NCI-H748 (cell line): ENCODE data around the gene MRGPRD.
"Not testable (repeated sequence)": the region's sequence is repeated elsewhere in the genome, so short reads cannot be mapped to it uniquely, and the experiment has no call there.

Experiments used
- DNase-seq: peaks from one replicate; lab custom pipeline; 2025; ENCODE audit not compliant: unreplicated experiment; lab: John Stamatoyannopoulos, UW

Gene MRGPRD

GRCh38 chr11:69005631-69006368 lies 25.0 kb upstream of the MRGPRD start:
- no peak for DNase-seq

- DNase-seq = no peak
These were observed 24.4 kb upstream of the MRGPRD start for GRCh38 chr11:69005183-69005630.

- DNase-seq = no peak
These were observed 23.8 kb upstream of the MRGPRD start for GRCh38 chr11:69004411-69005182.

GRCh38 chr11:69003866-69004367 lies 23.1 kb upstream of the MRGPRD start:
- DNase-seq = no peak

GRCh38 chr11:69003301-69003865 lies 22.6 kb upstream of the MRGPRD start:
- DNase-seq = no peak

- DNase-seq = no peak
These were observed 21.9 kb upstream of the MRGPRD start for GRCh38 chr11:69002570-69003231.

- no peak for DNase-seq
These were observed 21.4 kb upstream of the MRGPRD start for GRCh38 chr11:69002110-69002569.

GRCh38 chr11:69001243-69002081 lies 20.7 kb upstream of the MRGPRD start:
- no peak for DNase-seq

- DNase-seq = no peak
These were observed 20.1 kb upstream of the MRGPRD start for GRCh38 chr11:69000831-69001242.

- DNase-seq = no peak
These were observed 19.6 kb upstream of the MRGPRD start for GRCh38 chr11:69000391-69000790.

- not testable (repeated sequence) for DNase-seq
These were observed 19.1 kb upstream of the MRGPRD start for GRCh38 chr11:68999748-69000355.

GRCh38 chr11:68999093-68999747 lies 18.4 kb upstream of the MRGPRD start:
- DNase-seq = no peak

- peak; percentile 80 for DNase-seq
These were observed 17.7 kb upstream of the MRGPRD start for GRCh38 chr11:68998390-68998911.

GRCh38 chr11:68997995-68998348 lies 17.2 kb upstream of the MRGPRD start:
- no peak for DNase-seq

GRCh38 chr11:68997124-68997994 lies 16.6 kb upstream of the MRGPRD start:
- no peak for DNase-seq

- no peak for DNase-seq
These were observed 15.8 kb upstream of the MRGPRD start for GRCh38 chr11:68996376-68997123.

GRCh38 chr11:68994894-68995285 lies 14.1 kb upstream of the MRGPRD start:
- no peak for DNase-seq
